GM12891 (cell line): ENCODE data around the gene EVC2.

ENCODE experiments used
- POLR2AphosphoS5 ChIP-seq: IDR thresholded peaks from 2 replicates; pipeline ENCODE4 v1.6.1; 2011; ENCODE audit warnings: low read depth, low read length, control low read depth
- SPI1 ChIP-seq: IDR thresholded peaks from 2 replicates; pipeline ENCODE4 v1.6.1; 2011; ENCODE audit warnings: low read depth, low read length, control low read depth
- TAF1 ChIP-seq: IDR thresholded peaks from 2 replicates; pipeline ENCODE4 v1.6.1; 2011; ENCODE audit warnings: low read depth, low read length, control low read depth

DNA sequence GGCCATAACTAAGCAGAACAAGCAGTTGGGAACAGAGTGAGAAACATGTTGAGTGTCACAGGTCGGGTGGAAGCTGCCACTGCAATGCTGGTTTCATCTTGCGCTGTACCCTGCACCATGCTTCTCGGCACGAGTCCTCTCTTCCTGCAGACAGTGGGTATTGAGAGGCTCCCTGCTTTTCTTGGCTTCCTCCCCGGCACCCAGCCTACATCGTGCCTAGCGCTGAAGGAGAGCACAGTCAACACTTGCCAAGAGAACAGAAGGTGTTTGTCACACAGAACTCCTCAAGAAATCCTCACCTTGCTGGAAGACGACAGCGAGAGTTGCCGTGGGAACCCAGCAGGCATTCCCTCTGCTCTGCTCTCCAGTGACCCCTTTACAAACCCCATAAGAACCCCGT is 53.6 kb downstream of the EVC2 start:
- TF ChIP-seq SPI1, result no peak
- TF ChIP-seq POLR2AphosphoS5, result no peak
- TF ChIP-seq TAF1, result no peak
